ENCODE measurements around the gene TP63.

TP63 gene

DNA sequence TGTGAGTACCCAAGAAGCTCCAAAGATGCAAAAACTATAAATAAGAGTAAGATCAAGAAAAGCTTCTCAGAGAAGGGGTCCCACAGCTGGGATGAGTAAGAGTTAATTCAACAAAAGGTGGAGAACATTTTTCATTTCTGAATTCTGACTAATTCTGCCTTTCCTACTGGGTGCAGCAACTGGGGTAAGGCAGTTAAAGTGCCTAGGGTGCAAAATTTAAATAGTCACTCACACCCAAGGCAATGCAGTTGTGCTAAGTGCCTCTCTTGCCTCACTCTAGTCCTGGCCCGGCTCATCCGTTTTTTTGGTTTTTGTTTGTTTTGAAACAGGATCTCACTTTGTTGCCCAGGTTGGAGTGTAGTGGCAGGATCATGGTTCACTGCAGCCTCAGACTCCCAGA is 240.2 kb downstream of the TP63 start:
- DNase-seq, result no peak

DNA sequence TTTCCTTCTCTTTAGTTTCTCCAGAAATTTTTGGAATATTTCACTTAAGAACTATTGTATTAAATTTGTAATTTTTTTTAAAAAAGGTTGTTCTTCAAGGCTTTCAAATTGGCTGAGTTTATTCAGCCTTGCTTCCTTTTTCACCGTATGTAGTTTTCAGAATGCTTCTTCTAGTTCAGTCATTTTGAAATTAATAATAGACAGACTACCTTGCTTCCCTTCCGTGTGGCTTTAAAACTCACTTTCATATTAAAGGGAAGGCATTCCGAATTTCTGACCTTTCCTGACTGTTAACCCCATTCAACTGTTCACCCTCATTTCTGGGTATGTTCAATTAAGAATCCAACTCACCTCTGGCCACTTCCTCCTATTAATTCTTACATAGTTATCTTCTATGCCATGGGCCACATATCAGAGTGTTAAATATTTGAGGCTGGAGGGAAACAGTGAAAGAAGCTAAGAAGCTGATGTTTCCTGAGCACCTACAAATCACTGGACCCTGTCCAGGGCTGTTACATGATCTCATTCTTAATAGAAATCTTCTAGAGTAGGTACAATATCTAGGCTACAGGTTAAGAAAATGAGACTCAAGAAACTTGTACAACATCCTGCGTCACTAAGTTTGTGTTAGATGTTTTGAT is 252.0 kb downstream of the TP63 start:
- DNase-seq, result no peak

DNA sequence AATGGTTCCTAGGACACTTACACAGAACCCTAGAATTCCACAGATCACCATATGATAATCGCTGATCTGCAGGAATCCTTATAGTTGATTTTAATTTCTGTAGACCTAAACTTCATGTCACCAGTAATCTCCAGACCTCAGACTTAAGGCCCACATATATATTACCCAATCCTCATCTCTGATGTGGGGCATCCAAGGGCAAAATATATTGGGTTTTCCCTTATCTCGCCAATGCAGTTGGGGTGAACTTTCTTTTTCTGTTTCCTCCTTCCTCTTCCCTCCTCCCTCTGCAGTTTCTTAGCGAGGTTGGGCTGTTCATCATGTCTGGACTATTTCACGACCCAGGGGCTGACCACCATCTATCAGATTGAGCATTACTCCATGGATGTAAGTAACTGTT is 259.3 kb downstream of the TP63 start:
- DNase-seq, result no peak

DNA sequence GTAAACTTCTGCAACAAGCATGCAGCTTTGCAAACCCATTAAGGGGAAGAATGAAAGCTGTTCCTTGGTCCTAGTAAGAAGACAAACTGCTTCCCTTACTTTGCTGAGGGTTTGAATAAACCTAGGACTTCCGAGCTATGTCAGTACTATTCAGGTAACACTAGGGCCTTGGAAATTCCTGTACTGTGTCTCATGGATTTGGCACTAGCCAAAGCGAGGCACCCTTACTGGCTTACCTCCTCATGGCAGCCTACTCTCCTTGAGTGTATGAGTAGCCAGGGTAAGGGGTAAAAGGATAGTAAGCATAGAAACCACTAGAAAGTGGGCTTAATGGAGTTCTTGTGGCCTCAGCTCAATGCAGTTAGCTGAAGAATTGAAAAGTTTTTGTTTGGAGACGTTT is 265.3 kb downstream of the TP63 start:
- no peak for DNase-seq

DNA sequence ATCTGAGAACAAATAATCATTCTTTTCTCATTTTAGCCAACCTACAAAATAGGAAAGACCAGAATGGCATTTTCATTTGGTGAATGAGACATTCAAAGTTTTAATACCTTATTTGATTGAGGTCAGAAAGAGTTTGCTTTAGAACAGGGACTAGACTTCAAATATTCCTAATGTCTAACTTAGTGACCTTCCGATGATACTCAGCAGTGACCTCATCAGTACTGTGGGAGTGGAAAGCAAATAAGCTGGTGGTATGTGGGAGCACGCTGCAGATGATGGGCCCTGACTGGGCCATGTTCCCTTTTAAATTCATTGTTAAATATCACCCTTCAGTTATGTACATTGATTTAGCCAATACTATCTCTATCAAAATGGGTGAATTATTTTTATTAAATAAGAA is 266.2 kb downstream of the TP63 start:
- no peak for DNase-seq

DNA sequence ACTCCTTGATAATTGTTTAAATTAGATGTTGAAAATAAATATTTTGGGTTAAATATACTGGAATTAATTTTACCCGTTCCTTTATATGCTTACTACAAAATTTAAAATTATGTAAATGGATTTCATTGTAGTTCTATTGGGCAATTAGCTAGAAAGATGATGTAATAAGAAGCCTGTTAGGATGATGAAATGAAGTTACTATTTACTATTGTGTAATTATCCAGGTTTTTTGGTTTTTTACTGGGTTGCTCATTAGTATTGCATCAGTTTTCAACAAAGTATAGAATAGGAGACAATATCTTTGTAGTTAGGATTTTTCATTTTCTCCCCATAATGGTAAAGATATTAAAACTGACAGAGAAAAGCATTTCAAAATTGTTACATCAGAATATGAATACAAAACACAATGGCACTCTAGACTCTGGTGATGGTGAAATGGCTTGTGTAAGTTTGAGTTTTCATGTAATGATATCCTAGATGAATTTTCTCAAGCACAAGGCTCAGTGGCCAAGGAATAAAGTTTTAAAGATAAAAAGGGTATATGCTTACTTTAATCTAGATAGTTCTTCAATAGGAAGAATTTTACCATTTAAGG is 267.5 kb downstream of the TP63 start:
- DNase-seq, result no peak

DNA sequence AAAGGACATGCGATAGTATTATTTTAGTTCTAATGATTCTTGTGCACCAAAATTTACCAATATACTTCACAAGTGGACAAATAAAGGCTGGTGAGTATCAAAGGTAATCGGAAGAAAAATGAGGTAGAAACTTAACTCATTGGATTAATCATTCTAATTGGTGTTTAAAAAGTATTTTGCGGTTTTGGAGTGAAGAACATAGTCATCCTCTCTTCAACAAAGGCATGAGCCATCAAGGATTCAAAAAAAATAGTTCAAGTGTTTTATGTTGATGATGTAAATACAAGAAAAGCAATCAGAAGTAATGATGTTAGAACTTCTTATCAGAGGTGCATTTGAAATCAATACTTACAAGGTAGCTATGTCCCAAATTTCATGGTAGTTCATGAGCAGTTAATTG is 268.0 kb downstream of the TP63 start:
- no peak for DNase-seq

DNA sequence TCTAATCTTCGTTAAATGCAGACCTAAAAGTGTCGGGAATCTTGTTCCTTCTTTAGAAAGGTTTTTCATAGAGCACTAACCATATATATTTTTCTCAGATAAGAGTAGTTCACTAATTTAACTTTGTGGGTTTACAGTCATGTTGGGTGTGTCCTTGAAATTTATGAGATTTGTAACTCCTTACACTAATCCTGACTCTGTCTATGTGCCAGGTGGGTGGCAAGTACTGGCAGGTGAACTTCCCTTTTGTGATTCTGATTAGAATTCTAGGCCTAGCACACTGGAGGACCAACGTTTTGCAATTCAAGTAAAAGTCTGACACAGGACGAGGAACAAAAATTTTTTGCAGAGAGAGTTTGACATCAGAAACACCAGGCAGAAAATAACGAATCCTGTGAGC is 269.4 kb downstream of the TP63 start:
- no peak for DNase-seq

DNA sequence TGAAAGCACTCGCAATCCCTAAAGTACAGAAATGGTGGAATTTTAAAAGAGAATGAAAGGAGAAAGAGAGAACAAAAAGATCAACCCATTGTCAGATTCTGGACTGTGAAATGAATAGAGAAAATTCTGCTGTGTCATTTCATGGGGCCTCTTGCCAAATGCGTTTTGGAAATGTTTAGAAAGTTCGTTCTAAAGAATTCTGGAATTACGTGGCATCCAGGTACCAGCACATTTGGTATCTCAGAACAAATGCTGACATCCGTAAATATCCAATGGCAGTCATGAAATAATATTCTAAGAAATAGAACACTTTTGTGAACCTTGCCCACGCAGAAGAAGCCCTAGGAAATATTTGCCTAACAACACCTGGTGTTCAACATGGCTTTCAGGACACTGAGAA is 270.3 kb downstream of the TP63 start:
- no peak for DNase-seq

DNA sequence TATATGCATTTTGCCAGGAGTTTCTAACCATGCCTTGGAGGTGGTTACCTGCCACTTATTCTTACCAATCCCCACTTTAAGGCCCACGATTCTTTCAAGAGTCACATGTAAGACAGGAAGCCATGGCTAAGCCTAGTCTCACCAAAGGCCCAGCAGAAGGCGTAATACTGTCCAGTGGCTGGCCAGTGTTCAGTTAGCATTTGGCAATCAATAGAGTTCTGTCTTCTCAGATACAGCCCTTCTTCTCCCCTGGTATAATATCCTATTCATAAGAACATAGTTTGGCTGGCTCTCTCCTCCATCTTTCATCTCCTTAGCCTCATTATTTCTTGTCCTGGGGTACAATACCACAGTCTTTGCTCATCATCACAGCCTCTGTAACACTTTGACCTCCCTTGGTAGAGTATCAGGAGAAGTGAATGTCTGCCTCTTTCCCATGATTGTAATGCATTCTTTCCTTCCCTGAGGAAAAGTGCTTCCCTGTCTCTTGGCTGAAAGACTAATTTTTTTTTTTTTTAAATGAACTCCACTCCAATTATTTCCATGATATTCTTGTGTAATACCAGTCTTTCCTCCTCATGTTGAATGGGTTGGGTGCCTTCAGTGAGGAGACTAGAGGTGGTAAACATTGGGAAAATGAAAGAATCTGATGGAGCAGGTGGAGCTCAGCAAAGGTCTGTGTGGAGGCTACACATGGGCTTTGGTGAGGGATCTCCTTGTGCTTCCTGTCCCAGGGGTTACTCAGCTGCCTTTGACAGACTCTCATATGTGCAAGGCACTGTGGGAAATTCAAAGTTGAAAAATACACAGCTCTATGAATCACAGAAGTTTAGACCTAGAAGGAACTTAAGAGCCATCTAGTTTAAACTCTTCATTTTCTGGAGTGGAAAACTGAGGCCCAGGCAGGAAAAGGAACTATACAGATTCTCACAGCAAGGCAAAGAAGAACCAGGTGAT is 271.3 kb downstream of the TP63 start:
- DNase-seq, result no peak

DNA sequence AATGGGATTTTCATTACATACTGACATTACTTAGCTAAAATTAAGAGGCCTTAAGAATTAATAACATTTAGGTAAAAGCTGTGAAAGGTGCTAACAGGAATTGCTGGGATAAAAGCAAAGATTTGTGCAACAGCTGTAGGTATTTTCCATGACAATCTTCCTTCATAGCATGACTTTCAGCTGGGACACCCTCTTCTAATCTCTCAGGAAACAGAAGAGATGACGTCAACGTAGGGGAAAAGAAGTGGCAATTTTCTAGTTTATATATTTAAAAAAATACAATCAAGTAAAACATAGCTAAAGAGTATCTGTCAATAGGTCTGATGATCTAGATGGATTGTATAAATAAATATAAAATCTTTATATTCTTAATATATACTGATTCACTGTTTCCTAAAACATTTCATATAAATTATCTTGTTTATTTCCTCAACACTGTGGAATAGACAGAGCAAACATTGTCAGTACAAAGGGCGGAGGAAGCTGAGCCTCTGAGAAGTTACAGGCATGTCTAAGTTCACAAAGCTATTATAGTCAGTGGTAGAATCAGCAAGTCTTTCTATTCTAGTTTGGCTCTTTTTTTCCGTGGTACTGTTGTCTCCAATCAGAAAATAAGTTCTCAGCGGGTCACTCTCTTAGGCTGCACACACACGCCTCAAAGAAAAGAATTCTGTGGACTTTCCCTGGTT is 272.5 kb downstream of the TP63 start:
- no peak for DNase-seq

DNA sequence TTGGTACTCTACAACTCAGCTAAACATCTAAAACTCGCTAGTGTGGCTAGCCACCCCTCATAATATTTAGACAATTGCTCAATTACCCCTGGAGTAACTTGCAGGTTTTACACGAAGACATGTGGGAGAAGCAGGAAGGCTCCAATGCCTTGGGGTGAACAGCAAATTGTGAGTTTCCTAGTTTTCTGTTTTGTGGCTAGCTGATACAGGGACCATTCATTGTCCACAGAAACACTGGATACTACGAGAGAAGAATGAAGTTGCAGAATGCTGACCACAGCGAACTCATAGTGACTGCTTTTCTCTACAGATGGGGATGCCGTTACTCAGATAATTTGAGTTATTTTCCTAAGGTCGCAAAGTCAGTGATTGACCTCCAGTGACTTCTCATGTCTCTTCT is 276.6 kb downstream of the TP63 start:
- no peak for DNase-seq

DNA sequence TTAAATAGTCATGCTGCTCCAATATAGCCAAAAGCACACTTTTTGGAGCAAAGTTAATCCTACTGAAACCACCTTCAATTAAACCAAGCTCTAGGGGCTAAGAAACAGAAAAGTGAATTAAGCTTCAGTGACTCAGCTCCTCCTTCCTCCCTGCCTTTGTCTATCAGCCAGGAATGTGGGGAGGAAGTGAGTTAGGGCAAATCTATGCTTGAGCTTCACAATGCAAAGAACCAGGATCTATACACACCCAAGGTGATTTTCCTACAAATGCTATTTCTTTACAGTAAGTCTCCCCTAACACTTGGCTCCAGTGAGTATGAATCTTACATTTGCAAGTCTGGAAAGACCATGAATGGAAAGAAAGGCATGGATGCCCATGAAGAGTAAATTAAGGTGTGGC is 277.5 kb downstream of the TP63 start:
- no peak for DNase-seq

DNA sequence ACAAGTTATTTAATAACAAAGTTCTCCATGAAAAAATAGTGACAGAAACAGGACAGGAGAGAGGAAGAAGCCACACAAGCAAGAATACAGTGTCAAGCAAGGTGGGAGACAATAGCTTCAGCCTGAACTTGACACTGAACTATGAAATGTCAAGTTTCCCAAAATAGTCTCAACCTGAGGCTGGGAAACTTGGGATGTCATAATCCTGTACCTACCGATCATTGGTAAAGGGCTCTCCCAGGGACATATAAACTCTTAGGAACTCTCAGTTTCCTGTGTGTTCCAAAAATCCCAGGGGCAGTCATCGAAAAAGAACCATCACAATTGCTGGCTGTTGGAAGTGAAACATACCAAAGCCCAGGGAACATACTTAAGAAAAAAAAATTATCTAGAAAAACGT is 277.9 kb downstream of the TP63 start:
- no peak for DNase-seq

DNA sequence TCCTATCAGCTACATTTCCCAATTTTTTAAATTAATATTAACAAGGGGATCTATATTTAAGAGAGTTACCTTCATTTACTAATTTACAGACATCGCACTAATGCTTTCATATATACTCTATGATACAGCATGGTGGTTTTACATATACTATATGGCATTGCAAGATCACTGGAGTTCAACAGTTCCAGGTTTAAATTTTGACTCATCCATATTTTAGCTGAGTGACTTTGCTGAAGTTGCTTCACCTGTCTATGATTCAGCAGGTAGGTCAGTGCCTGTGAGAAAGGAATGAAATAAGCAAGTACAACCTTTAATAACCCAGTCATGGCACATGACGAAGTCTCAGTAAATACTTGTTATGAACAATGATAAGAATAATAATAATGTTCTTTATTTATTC is 278.4 kb downstream of the TP63 start:
- DNase-seq, result no peak

DNA sequence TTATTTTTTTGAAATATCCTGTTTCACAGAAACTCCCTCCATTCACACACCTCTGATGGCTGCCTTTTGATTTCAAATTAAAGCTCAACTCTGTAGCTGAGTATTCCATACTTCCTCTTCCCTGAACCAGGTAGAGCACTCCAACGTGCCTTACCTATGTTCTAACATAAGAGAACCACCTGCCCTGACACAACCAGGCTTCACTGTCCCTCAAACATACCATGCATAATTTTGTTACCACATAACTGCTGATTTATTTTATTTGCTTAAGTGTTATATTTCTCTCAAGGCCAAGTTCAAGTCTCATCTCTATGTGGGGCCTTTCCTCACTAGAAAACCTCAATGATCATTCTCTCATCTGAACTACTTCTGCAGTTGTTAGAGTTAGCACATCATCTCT is 279.8 kb downstream of the TP63 start:
- no peak for DNase-seq

DNA sequence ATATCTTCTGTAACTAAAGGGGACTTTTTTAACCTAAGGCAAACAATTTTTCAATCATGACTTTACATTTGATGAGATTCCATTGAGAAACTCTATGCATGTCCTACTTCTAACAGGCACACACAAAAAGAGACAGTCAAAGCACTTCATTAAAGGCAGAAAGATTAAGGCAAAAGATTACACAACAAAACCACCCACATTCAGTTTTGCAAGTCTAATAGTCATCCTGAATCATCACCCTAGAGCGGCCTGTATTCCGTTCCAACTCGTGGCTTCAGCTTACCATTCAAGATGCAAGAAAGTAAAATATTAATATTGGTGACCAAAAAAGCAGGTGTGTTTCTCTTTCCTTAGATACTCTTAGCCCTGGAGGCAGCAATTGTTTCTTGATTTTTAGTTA is 283.6 kb downstream of the TP63 start:
- no peak for DNase-seq

DNA sequence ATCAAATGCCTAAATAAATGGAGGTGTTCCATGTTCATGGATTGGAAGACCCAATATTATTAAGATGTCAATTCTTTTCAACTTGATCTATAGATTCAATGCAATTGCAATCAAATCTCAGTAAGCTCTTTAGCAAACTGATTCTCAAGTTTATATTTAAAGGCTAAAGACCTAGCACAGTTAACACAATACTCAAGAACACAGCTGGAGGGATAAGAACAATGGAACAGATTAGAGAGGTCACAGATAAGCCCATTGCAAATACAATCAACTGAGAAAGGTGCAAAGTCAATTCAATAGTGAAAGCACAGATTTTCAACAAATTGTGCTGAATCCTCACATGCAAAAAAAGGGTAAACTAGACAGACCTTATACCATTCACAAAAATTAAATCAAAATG is 290.6 kb downstream of the TP63 start:
- no peak for DNase-seq

DNA sequence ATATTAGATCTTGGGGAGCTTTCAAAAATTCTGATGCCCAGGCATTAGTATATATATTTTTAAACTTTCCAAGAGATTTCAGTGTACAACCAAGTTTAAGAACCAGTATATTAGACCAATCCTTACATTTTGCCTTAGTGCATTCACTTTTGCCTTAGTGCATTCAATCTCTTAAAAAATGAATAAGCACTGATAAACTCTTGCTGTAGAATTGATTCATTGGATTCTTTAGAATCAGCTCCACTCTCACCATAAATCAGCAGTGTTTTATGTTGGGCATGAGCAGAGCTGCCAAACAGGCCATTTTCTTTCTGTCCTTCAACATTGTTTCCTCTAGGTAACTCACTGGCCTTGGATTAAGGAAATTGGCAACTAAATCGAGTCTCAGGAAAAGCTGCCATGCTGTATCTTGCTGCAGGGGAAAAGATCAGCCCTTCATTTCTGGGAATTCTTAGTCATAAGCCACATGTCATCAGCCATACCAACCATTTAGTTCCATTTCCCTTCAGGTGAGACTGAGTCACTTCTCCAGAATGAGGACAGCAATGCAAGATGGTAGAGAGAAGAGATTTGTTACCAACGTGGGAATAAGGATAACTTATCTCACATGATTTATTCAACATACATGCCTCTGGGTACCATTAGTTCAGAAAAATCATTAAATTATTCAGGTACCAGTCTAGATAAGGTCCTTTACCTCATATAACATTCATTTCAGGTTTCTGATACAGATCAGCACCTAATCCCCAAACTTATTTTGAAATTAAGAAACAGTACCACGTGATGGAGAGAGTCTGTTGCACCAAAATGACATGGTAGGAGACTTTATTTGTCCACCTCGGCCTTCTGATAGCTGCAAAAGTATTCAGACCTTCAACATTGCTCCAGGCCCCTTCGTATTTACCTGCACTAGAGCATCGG is 297.0 kb downstream of the TP63 start:
- DNase-seq, result no peak

DNA sequence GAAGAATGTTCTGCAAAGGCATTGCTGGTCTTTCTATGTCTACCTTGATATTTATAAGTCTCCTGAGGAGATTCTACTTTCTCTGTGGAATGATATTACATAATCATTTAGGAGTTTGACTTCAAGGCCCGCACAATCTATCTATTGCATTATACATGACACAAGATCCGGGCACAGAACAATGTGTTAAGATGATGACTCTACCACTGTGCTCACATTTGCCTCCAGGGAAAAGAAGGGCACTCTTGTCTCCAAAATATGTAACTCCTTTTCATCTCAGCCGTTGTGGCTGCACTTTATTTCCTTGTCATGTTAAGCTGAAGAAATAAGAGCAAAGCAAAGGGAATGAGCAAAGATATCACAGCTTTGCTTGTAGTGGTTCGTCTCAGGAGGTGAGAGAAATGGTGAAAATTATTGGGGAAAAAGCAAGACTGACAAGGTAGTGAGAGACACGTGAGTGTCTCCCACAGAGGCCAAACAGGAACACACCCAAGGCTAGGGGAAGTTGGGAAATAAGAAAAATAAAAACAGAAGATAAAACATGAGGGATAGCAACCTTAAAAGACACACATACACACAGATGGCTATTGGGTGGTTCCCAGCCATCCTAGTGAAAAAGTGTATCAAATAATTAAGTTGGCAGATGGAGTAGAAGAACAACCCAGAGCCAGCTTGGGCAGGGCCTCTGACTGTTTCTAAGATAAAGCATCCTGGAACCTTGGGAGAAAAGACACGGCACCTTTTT is 305.2 kb downstream of the TP63 start:
- no peak for DNase-seq

DNA sequence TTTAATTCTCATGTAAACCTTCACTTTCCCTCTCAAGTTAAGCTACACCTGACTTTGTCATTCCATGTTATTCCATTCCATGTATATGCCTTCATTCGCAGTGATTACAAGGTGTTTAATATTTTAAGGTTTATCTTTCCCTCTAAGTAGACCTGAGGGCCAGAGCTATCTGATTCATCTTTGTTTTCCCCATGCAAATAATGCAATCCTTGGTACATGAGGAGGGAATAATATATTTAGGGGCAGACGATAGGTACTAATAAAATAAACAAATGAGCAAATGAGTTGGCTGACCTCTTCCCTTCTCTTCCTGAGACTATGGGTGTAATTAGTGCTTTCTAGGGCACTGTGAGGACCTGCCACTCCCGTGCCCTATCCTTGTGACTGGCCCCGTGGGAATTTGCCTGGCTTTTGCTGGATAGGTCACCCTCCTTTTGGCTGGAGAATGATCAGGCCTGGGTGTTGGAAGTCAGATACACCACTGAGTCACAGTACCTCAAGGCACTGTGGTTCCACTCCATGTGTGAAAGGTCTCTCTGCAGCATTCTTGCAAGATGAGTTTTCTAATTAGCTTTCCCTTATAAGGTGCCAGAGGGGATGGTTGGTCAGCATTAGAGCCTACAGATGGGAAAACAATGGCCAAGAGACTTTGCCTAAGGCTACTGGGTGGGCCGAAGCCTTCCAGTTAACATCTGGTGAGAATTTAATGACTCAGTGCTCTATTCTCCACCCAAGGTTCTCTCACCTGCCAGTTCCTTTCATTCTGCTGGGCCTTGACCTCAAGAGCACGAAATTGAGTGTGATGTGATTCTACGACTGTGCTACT is 306.3 kb downstream of the TP63 start:
- DNase-seq, result no peak
